HG02943 (cell line): ENCODE data around the gene TTC1.
"Not testable (repeated sequence)": the region's sequence is repeated elsewhere in the genome, so short reads cannot be mapped to it uniquely, and the experiment has no call there.

Experiments used
- ATAC-seq: cut with Tn5 transposase; IDR thresholded peaks from one replicate; pipeline ENCODE4 v1.9.1; 2021; ENCODE audit warnings: mild to moderate bottlenecking, low read depth, moderate library complexity; ENCODE audit not compliant: unreplicated experiment

TTC1 gene

GRCh38 chr5:160036884-160037283, 27.9 kb downstream of the TTC1 start:
- ATAC-seq = no peak

DNA sequence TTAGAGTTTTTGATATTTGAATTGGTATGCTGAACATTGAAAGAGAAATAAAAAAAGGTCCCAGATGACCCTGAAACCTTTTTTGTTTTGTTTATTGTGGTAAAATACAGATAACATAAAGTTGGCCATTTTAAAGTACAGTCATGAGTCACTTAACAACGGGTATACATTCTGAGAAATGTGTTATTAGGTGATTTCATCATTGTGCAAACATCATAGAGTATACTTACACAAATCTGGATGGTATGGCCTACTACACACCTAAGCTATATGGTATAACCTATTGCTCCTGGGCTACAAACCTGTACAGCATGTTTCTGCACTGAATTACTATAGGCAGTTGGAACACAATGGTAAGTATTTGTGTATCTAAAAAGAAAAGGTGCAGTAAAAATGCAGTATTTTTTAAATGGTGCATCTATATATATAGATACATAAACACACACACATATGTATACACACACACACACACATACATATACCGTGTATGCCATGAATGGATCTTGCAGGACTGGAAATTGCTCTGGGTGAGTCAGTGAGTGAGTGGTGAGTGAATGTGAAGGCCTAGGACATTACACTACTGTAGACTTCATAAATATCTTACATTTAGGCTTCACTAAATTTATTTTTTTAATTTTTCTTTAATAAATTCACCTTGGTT, 31.0 kb downstream of the TTC1 start:
- ATAC-seq = no peak

DNA sequence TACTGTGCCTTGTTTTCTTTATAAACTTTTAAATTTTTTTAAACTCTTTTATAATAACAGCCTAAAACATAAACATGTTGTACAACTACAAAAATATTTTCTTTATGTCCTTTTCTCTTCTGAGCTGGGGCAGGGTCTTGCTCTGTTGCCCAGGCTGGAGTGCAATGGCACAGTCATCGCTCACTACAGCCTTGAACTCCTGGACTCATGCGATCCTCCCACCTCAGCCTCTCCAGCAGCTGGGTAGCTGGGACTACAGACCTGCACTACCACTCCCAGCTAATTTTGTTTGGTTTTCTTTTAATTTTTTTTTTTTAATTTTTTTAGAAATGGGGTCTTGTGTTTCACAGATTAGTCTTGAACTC, 31.5 kb downstream of the TTC1 start:
- no peak for ATAC-seq

- ATAC-seq = no peak
Observed at GRCh38 chr5:160042671-160043070, 33.7 kb downstream of the TTC1 start.

- no peak for ATAC-seq
Observed at GRCh38 chr5:160044391-160044804, 35.5 kb downstream of the TTC1 start.

GRCh38 chr5:160044967-160045366, 36.0 kb downstream of the TTC1 start:
- no peak for ATAC-seq

DNA sequence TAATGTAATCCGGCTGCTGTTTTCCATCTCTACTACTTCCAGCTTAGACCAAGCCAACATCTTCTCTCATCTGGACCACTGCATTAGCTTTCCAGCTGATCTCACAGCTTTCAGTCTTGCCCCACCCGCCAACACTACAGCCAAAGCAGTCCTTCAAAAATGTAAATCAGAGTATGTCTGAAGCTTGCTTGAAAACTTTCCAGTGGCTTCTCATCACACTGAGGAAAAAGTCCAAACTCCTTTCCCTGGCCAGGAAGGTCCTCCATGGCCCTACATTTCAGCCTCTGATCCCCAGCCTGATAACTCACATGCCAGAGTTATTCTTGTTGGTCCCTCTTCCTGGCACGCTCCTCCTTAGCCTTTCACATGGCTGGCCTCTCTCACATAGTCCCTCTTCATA, 38.5 kb downstream of the TTC1 start:
- no peak for ATAC-seq

- no peak for ATAC-seq
Observed at GRCh38 chr5:160048131-160048530, 39.2 kb downstream of the TTC1 start.

GRCh38 chr5:160049099-160049498, 40.2 kb downstream of the TTC1 start:
- no peak for ATAC-seq

DNA sequence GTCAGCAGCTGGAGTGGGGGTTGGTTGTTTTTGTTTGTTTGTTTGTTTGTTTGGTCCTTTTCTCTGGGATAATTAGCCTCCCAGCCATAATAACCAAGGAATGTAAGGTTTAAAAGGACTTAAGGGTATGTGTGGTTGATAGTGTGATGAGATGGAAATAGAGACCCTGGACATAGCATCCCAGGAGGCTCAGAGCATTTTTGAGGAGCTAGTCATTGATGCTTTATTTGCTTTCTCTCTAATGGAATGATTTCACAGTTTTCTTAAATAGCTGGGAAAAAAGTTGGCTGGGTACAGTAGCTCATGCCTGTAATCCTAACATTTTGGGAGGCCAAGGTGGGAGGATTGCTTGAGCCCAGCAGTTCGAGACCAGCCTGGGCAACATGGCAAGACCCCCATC, 45.1 kb downstream of the TTC1 start:
- ATAC-seq = no peak

GRCh38 chr5:160054831-160055230, 45.9 kb downstream of the TTC1 start:
- no peak for ATAC-seq

- ATAC-seq = no peak
Observed at GRCh38 chr5:160057256-160057655, 48.3 kb downstream of the TTC1 start.

- no peak for ATAC-seq
Observed at GRCh38 chr5:160060001-160060400, 51.1 kb downstream of the TTC1 start.

DNA sequence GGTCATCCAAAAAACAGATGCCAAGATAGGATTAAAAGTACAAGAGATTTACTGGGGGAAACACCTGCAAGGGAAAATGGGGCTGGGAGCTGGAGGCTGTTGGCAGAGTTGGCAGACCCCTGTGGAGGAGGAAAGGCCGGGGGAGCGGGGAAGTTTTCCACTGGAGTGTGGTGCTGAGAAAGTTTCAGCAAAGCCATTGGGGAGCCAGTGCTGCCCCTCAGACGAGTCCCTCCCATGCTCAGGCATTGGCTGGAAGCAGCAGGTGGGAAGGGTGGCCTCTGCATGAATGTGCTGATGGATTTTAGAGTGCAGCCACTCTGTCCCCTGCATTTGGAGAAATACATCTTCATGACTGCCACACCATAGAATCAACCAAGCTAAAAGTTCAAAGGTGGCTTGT, 52.8 kb downstream of the TTC1 start:
- no peak for ATAC-seq

DNA sequence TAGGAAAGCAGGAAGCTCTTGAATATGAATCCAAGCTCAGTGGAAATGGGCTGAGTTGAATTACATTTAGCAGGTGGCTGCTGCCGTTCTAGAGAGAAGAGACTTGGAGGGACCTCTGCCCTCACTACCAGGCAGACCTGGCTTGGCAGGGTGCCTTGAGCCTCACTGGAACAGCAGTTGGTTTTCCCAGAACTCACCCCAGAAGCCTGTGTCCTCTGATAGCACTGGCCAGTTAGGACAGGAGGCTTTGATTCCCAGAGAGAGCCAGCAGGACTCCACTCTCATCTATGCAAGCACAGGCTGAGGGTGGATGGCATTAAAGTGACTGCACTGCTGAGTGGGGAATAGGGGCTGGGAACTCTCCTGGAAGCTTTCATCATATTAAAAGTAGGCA, 55.5 kb downstream of the TTC1 start:
- no peak for ATAC-seq

- no peak for ATAC-seq
Observed at GRCh38 chr5:160064995-160065614, 56.2 kb downstream of the TTC1 start.

DNA sequence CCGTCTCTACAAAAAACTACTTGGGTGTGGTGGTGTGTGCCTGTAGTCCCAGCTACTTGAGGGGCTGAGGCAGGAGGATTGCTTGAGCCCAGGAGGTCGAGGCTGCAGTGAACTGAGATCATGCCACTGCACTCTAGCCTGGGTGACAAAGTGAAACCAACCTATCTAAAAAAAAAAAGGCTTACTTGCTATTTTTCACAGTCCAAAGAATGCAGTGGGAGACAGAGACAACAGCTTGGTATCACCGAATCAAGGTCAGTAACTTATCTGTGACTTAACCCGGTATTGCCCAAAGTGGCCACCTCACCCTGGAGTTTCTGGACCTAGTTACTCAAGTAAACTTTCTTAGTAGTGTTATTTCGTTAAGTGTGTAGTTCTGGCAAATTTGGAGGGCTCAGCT, 60.2 kb downstream of the TTC1 start:
- ATAC-seq = not testable (repeated sequence)

GRCh38 chr5:160071516-160071915, 62.6 kb downstream of the TTC1 start:
- ATAC-seq = no peak

DNA sequence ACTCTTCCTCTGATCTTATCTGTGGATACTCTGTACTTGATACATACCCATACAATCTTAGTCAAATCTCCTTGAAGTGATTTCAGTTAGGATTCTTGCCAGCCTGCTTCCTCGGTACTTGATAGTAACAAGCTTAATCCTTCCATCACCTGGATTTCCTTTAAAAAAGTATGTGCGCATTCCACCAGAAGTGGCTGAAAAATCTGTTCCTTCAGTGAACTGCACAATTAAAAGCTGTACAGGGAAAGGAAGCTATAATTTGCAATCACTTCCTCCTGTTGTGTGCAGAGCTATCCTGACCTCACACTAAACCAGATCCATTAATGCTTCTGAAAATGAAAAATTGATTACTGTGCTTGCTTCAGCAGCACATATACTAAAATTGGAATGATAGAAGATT, 63.0 kb downstream of the TTC1 start:
- ATAC-seq = no peak

DNA sequence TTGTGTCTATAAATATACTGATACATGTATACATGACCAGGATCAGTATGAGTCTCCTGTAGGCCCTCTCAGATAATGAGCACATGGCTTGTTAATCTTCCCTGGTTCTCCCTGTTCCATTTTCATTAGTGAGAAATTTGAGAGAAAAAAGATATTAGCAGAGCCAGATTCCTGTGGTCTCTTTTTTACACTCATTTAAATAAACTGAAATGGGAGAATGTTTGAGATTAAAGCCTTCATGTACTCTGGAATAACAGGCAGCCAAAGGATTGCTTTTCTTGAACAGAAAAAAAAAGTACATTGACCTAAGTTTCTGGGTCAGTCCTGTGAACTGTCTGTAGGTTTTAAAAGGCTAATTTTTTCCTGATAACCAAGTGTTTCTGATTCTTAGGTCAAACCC, 66.1 kb downstream of the TTC1 start:
- ATAC-seq = no peak

- ATAC-seq = no peak
Observed at GRCh38 chr5:160076997-160077396, 68.1 kb downstream of the TTC1 start.

DNA sequence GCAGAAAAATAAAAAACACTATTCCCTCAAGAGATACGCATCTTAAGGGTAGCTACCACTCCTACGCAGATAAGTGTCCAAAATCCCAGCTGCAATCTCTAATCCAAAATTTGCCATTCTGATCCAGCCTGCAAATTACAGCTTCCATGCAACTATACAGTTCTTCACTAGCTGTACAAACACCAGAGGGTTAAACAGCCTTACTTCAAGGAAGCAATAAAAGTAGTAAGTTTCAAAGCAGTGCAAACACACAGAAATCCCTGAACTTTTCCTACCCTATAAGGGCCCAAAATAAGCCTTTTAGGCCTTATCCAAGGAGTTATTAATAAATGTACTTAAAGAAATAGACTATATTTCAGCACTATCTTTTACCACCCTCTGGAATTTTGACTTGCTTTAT, 70.8 kb downstream of the TTC1 start:
- no peak for ATAC-seq

DNA sequence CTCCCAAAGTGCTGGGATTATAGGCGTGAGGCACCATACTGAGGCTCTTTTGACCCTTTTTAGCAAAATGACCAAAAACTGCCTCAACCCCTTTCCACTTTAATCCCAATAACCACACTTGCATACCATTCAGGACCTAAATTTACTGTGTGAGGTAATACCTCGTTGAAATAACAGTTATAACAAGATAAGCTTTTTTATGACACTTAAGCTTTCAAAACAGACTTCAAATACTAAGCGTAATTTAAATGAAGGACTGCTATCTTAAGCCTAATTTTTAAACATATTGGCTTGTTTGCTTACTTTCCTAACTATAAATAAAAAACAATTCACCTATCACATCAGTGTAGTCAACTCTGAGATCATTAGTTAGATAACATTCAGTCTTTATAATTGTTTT, 72.6 kb downstream of the TTC1 start:
- no peak for ATAC-seq
